ENCODE measurements around the gene LRRFIP1.
"Not testable (repeated sequence)": the region's sequence is repeated elsewhere in the genome, so short reads cannot be mapped to it uniquely, and the experiment has no call there.

LRRFIP1 gene

DNA sequence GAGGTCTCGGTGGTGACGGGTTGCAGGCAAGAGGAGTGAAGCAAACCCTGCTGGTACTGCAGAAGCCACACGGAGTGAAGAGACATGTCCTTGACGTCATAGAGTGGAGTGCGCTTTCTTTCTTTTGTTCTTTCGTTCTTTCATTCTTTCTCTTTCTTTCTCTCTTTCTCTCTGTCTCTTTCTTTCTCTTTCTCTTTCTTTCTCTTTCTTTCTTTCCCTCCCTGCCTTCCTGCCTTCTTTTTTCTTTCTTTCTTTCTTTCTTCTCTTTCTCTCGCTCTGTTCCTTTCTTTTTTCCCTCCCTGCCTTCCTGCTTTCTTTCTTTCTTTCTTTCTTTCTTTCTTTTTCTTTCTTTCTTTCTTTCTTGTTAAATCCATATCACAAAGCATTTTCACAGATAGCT is 39.2 kb downstream of the LRRFIP1 start:
- DNase-seq, result no peak

GRCh38 chr2:237667050-237667576 is 39.7 kb downstream of the LRRFIP1 start:
- not testable (repeated sequence) for DNase-seq

- DNase-seq, result no peak
These were observed 40.5 kb downstream of the LRRFIP1 start for GRCh38 chr2:237667893-237668292.

- no peak for DNase-seq
These were observed 41.1 kb downstream of the LRRFIP1 start for GRCh38 chr2:237668440-237668839.

- DNase-seq, result no peak
These were observed 41.9 kb downstream of the LRRFIP1 start for GRCh38 chr2:237669283-237669627.

- DNase-seq, result peak; percentile 6
These were observed 42.4 kb downstream of the LRRFIP1 start for GRCh38 chr2:237669628-237670392.

- no peak for DNase-seq
These were observed 43.3 kb downstream of the LRRFIP1 start for GRCh38 chr2:237670641-237671040.

GRCh38 chr2:237671466-237672138 is 44.2 kb downstream of the LRRFIP1 start:
- no peak for DNase-seq

DNA sequence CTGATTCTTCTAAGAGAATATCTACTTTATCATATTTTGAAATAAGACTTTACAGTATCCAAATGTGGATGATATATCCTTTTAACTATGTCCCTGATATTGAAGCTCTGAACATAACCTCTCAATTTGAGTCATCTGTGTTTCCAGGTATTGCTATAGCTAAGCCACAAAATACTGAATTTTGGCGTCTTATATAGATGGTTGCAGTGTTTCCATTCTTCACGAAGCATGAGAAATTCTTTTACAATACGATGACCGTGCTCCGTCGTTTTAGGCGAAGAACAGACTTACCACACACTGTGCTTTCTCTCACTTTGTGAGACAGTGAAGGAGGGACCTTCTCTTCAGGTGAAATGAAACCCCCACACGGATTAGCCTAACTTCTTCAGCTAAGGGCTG is 45.3 kb downstream of the LRRFIP1 start:
- no peak for DNase-seq

DNA sequence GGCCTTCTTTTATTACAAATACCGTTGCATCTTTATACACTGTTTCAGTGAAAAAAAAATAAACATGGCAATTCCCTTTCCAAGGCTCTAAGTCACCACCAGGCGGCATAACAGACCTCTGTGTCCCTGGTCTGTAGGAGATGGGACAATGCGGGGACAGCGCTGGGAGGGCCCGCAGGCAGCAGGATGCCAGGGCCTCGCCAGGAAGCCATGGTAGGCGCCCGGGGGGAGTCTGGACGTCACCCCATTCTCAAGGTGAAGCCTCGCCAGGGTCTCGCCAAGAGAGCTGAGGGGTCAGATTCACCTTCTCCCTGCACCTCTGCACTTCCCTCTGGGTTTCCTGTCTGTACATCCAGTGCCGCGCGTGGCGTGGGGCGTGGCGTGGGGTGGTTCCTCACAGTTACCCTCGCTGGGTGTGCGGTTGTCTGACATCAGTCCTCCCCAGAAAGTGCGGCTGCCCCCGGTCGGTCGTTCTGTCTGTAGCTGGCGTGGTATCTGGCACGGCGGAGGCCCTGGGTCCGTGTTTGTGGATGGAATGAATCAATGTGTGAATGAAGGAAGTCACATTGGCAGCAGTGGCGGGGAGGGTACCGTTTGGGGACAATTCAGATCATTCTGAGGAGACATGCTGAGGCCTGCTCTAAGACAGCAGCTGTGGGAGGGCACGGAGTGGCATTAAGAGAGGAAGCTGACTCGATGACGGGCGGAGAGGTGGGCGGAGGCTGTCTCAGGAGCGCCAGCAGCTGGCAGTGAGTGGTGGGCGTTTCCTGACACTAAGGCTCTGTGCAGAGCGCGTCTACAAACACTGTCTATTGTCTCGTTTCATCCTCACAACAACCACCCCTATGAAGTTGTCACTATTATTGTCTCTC is 46.0 kb downstream of the LRRFIP1 start:
- no peak for DNase-seq

- no peak for DNase-seq
These were observed 47.4 kb downstream of the LRRFIP1 start for GRCh38 chr2:237674731-237675276.

GRCh38 chr2:237675316-237675715 is 47.9 kb downstream of the LRRFIP1 start:
- no peak for DNase-seq

GRCh38 chr2:237680702-237681478 is 53.5 kb downstream of the LRRFIP1 start:
- no peak for DNase-seq

DNA sequence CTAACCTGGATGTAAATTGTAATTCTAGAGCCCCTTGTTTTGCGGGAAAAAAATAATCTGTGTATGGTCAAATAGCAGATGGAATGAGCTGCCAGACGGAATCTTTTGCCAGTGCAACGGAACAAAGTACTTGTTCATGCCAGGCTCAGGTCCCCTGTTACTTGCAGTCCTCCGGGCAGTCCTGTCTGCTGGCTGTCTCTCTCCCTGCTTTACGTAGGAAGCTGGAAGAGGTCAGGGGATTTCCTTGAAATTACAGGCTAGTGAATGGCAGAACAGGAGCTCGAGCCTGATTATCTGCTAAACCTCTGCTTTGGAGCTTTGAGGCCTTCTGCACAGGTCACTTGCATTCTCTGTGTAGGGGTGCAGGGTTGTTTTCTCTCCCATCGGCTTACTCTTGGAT is 54.8 kb downstream of the LRRFIP1 start:
- no peak for DNase-seq

DNA sequence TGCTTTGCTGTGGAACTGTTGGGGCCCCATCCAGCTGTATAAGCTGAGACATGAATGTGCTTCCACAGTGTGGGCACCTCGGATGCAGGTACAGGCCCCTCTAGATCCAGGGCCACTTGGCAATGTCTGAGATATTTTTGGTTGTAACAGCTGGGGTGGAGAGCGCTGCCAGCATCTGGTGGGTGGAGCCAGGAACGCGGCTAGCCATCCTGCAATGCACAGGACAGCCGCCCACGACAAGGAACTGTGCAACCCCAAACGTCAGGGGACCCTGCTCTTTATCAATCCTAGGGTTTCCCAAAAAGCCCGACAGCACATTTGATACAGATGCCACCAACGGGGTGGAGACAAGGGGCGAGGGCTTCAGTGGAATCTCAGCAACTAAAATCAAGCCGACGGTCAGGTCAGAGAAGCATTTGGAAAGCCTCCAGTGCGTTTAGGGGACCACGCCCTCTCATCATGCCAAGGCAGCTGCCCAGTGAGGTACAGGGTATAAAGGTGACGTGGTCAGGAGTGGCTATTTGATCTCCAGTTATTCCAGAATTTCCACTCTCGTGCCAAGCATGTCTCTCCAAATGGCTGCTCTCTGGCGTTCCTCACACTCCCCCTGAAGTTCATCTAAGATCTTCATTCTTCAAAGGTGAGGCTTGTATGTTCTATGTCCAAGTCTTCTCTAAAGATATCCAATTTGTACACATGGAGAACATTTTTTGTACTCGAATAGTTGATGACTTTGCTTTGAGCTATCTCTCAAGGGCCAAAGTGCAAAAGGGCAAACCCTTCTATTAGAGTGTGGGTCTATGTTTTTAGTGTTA is 55.7 kb downstream of the LRRFIP1 start:
- no peak for DNase-seq

DNA sequence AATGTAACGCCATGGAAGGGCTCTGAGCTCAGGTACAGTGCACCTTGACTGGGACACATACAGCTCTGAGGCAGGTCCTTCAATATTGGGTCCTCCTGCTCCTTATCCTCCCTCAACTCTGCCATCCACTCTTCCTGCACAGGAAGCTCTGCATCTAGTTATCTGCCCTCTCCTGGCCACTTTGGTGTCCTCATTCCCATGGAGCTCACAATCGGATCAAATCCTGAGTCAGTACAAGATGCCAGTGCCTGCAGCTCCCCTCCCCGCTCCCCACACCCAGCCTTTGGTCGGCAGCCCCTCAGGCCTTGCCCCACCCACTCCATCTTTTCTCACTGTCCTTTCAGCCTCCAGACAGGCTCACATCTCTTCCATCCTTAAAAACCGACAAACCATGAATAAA is 58.0 kb downstream of the LRRFIP1 start:
- no peak for DNase-seq

GRCh38 chr2:237686659-237687136 is 59.3 kb downstream of the LRRFIP1 start:
- DNase-seq, result no peak

GRCh38 chr2:237688081-237688480 is 60.7 kb downstream of the LRRFIP1 start:
- no peak for DNase-seq

DNA sequence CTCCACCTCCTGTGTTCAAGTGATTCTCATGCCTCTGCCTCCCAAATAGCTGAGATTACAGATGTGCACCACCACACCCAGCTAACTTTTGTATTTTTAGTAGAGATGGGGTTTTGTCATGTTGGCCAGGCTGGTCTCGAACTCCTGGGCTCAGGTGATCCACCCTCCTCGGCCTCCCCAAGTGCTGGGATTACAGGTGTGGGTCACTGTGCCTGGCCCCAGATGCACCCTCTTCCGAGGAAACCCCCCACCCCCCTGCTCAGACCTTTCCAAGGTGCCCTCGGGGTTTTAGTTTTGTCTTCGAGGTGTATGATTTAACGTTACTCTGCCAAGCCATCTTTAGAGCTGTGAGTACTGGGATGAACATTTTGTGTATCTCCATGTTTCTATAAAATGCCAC is 61.2 kb downstream of the LRRFIP1 start:
- not testable (repeated sequence) for DNase-seq

DNA sequence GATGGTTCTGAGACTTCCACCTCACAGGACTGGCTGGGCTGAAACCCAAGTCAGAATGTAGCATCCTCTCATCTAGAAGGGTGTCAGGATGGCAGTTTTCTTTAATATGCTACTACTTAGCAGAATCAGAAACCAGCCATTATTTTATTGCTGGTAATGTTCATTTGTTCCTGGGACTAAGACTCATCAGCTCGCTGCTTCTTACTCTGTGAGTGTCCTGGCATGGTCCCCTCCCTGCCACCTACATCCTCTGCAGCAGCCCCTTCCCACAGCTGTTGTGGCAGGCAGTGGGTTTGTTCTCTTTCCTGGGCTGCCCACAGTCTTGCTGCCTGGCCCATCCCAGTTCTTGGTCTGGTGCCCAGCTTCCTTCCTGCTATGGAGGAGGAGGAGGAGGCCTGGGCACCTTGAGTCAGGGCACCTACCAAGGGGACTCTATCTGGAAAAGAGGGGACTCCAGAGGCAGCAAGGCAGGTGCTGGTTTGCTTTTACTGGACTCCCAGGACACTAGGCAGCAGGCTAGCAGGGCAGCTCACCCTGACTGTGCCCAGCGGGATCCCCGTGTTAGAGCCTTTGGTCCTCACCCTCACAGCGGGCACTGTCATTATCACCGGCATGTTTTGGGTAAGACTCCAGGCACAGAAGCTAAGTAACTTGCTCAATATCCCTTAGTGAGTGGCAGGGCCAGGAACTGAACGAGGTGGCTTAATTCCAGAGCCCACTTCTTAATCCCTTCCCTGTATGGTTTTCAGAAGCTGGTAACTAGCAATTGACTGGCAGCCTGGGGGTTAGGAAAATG is 62.1 kb downstream of the LRRFIP1 start:
- no peak for DNase-seq

Measured in NCI-H446 treated with DMSO at 0.1 percent for 48 hours (cell line).